HG03175 (cell line): ENCODE measurements around the gene FAR2.
"Not testable (repeated sequence)": the region's sequence is repeated elsewhere in the genome, so short reads cannot be mapped to it uniquely, and the experiment has no call there.

Experiments
- ATAC-seq: cut with Tn5 transposase; IDR thresholded peaks from one replicate; pipeline ENCODE4 v1.9.1; 2021; ENCODE audit warnings: mild to moderate bottlenecking, moderate library complexity; ENCODE audit not compliant: unreplicated experiment

FAR2 gene

DNA sequence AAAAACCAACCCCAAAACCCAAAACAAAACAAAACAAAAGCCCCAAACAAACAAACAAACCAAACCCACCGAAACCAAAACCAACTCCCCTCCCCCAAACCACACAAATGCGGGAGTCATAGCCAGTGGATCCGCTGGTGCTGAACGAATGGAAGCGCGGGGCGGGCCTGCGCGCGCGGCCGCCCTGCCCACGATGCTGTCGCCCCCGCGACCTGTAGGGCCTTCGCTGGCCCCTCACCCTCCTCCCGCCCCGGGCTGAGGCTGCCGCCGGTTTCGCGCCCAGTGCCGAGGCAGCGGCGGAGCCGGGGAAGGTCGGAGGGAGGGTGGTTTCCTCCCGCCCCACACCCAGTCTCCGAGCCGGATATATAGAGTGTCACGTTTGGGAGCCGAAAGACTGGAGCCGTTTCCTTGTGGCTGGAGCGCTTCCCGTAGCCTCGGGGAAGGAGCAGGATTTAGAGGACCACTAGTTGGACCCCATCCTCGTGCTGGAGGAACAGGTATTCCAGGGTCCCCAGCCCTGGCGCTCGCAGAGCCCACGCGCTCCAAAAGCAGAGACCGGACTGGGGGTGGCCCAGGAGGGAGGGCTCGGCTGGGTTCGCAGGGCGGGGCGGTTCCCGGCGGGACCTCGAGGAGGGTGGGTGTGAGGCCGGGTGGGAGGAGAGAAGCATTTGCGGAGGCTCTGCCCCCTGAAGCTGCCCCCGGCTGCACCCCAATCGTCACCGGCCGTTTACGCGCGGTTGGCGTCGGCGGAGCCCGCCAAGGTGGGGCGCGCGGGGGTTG lies at the start of gene FAR2:
FAR2 (plus strand) TSS at position 368 of the 780 bp plus-strand sequence. CDS start 121,172 bp downstream, outside the sequence.
- ATAC-seq, result no peak

- no peak for ATAC-seq
Observed at GRCh38 chr12:29102741-29103140, 46.3 kb upstream of the FAR2 start.

DNA sequence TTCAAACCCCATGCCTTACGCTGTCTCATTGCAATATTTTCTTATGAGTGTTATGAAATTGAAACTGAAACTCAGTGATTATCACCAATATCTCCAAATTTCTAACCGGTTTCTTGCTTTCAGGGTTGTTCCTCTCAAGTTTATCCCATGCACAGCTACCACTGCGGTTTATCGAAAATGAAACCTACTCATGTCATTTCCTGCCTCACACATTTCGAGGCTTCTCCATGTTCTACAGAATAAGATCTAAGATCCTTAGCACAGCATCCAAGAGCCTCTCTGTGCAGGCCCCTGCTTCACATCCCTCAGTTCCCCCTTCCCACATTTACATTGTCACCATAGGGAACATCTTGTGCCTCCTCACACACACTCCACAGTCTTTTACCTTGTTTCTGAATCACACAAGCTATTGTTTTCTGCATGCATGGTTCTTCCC lies 45.5 kb upstream of the FAR2 start:
- peak; percentile 98 for ATAC-seq

- ATAC-seq, result no peak
Observed at GRCh38 chr12:29104516-29104915, 44.6 kb upstream of the FAR2 start.

DNA sequence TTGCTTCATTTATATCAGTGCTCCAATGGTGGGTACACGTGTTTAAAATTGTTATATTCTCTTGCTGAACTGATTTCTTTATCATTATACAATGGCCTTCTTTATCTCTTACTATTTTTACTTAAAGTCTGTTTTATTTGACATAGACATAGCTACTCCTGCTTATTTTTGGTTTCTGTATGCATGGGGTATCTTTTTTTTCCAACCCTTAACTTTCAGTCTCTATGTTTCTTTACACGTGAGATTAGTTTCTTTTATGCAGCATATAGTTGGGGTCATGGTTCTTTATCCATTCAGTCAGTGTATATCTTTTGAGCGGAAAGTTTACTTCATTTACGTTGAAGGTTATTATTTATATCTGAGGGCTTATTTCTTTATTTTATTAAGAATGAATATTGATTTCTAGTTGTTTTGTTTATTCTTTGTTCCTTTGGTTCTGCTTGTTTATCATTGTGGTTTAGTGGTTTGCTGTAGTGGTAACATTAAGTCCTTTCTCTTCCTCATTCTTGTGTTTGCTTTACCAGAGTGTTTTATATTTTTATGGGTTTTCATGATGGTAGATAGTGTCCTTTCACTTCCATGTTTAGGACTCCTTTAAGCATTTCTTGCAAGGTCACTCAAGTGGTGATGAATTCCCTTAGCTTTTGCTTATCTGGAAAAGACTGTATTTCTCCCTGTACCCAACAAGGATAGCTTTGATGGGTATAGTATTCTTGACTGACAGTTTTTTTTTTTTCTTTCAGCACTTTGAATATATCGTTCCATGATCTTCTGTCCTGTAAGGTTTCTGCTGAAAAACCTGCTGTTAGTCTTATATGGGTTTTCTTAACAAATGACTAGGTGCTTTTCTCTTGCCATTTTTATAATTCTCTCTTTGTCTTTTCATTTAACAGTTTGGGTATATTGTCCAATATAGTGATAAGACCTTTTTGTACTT lies 38.3 kb upstream of the FAR2 start:
- ATAC-seq, result no peak

DNA sequence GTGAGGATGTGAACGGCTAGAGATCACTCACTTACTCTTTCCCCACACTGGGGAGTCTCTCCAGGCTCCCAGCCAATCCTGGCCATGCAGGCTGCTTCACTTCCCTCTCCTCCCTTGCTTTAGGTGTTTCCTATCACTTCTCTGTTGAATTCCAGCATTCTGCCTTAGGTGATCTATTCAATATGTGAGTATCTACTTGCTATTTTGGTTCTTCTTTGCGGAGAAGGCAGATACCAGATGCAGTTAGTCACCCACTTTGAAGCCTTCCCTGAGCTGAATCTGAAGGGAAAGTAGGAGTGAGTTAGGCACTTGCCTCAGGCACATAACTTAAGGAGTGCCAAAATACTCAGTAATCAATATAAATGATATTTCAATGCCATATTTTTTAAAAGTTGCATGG lies 36.0 kb upstream of the FAR2 start:
- ATAC-seq, result no peak

DNA sequence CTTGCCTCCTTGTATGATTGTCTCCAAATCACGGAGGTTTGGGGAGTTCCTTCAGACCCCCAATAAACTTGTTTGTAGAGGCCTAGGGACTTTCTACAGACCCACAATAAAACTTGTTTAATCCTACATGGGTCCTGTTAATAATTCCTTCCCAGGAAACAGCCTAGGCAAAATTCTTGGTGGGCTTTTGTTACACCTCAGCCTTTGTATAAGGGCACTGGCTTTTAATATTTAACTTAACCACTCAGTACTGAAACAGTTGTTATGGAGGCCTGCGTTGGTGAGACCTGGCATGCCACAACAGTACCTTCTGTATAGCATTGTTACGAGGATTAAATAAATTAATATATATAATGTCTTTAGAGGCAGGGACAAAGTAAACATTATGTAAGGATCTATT lies 32.7 kb upstream of the FAR2 start:
- ATAC-seq, result no peak

- no peak for ATAC-seq
Observed at GRCh38 chr12:29131539-29131938, 17.5 kb upstream of the FAR2 start.

GRCh38 chr12:29132316-29132715 lies 16.8 kb upstream of the FAR2 start:
- no peak for ATAC-seq

GRCh38 chr12:29133181-29133580 lies 15.9 kb upstream of the FAR2 start:
- ATAC-seq, result no peak

- ATAC-seq, result no peak
Observed at GRCh38 chr12:29133680-29134079, 15.4 kb upstream of the FAR2 start.

GRCh38 chr12:29138256-29138655 lies 10.8 kb upstream of the FAR2 start:
- ATAC-seq, result not testable (repeated sequence)

- not testable (repeated sequence) for ATAC-seq
Observed at GRCh38 chr12:29138855-29139254, 10.2 kb upstream of the FAR2 start.

DNA sequence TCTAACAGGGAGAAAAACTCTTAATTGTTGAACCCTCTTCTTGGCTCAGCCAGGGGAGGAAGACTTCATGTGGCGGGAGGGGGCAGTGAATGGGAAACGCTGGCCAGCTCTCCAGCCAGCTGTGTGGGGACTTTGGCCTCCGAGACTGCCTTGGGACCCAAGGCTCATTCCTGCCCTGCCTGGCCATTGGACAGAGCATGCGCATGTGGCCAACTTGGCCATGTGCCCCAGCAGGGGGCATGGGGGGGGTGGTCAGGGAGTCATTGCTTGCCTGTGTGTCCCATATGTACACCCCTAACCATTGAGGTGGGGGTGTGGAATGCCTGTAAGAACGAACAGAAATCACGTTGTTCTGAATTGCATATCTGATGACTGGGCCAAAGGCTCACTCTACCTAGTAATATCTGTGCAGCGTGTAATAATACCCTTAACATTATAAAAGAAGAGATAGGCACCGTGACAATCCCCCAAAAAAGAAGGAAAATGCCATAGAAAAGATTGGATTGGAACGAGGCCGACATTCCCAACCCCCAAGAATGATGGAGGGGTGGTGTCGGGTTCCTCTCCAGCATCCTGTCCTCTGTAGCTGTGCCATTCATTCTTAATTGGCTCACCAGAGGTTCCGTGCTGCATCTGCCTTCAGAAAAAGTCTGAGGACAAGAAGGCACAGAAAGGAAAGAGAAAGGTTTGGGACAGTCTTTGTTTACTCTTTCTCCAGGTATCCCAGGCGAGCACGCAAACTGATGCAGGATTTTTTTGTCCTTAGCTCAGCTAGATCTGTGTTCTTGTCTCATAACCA lies 3.5 kb upstream of the FAR2 start:
- no peak for ATAC-seq

GRCh38 chr12:29146196-29146595 lies 2.9 kb upstream of the FAR2 start:
- no peak for ATAC-seq

- ATAC-seq, result no peak
Observed at GRCh38 chr12:29147731-29148595, 1.1 kb upstream of the FAR2 start.

DNA sequence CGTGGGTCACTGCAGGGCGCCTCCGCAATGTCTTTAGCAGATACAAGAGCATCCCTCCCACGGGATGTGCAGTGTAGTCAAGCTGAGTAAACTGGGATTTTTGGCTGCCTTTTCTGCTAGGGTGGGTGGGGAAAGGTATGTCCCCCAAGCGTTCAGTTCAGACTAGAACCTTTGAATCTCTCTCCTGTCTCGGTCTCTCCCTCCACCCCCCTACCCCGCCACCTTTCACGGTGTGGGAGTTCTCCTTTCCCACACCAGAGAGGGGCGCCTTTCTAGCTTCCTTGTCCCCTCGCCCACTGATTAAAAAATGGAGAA lies 525 bp upstream of the FAR2 start:
- ATAC-seq, result no peak

- ATAC-seq, result no peak
Observed at GRCh38 chr12:29149691-29150281, 708 bp downstream of the FAR2 start.

DNA sequence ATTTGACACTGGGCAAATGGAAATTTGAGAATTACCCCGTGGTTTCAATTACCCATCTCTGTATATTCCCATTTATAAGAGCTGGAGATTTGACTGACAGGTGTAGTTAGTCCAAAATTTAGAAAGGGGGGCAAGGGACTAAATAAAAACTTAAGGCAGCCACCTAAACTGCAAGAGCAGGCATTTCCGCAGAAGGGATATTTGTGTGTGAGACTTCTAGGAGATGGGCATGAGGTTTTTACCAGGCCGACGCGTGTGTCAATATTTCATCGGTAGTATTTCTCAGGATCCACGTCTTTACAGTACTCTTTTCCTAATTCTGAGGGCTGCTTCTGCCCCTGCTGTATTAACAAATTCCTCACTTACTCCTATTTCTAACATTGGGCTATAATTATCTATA lies 1.4 kb downstream of the FAR2 start:
- ATAC-seq, result no peak
